Measurements from ENCODE around the gene IL22RA2. TPM values are rescaled to one million over a fixed set of nuclear protein-coding genes. Genes with fewer than 3 reads are reported as not detected.
A peak's percentile ranks its signal among the peaks of the same experiment; 100 is the strongest.

The IL22RA2 gene
- total and polyA plus RNA-seq, 9 of the 15 experiments (the other 6 are each of a cell fraction or from before 2014, with no cell fraction given), result 0.03 TPM; not detected in 8

DNA sequence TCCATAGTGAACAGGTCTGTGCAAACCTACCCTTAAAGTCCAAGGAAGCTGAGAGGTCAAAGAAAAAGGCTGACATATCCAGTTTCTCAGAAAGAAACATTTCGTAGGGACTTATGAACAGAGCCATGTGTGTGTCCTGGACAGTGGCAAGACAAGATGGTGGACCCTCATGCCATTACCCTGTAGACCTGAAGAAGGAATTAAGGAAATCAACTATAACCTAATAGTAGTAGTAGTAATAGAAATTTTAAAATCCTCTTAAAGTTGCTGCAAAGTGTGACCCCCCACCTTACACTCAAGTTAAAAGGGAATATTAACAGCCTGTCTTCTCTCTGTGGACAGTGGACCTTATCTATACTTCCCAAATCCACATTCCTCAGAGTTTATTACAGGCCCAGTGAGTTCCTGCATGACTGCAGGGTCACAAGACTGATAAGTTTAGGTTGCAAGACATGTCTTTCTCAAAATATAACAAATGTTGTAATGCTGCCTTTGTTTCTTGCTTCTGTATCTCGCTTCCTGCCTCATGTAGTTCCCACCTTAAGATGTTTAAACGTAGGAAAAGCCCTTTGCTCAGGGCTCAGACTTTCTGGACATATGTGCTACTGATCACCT is 10.6 kb downstream of the IL22RA2 start (continued):
- TF ChIP-seq, protein P1, sequence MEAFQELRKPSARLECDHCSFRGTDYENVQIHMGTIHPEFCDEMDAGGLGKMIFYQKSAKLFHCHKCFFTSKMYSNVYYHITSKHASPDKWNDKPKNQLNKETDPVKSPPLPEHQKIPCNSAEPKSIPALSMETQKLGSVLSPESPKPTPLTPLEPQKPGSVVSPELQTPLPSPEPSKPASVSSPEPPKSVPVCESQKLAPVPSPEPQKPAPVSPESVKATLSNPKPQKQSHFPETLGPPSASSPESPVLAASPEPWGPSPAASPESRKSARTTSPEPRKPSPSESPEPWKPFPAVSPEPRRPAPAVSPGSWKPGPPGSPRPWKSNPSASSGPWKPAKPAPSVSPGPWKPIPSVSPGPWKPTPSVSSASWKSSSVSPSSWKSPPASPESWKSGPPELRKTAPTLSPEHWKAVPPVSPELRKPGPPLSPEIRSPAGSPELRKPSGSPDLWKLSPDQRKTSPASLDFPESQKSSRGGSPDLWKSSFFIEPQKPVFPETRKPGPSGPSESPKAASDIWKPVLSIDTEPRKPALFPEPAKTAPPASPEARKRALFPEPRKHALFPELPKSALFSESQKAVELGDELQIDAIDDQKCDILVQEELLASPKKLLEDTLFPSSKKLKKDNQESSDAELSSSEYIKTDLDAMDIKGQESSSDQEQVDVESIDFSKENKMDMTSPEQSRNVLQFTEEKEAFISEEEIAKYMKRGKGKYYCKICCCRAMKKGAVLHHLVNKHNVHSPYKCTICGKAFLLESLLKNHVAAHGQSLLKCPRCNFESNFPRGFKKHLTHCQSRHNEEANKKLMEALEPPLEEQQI (IDR thresholded peaks at IDR 0.05), result 0 out of 2 replicates have a peak, but pooled peaks have one; percentile 40
- TF ChIP-seq CEBPG (CRISPR knock-in tag; IDR thresholded peaks at IDR 0.05) (no peak), CEBPG (tag; conservative IDR thresholded peaks at IDR 0.05 in 1 of 2, IDR thresholded peaks at IDR 0.05 in 1 of 2) (no peak), MAFG (tag; conservative IDR thresholded peaks at IDR 0.05) (no peak), CBFA2T2 (conservative IDR thresholded peaks at IDR 0.05) (peak; percentile 48; the same call in 1 of the 2 replicates), HINFP (tag; conservative IDR thresholded peaks at IDR 0.05; ENCODE audit: low read depth) (no peak), SMARCA4 (IDR thresholded peaks at IDR 0.05) (peak; percentile 76), RERE (CRISPR knock-in tag; IDR thresholded peaks at IDR 0.05; ENCODE audit: borderline replicate concordance) (no peak), GABPB2 (CRISPR knock-in tag; conservative IDR thresholded peaks at IDR 0.05) (no peak), ZBTB17 (CRISPR knock-in tag; IDR thresholded peaks at IDR 0.05) (0 out of 2 replicates have a peak, but pooled peaks have one; percentile 30), HDAC8 (tag; IDR thresholded peaks at IDR 0.05) (no peak), SMAD3 (CRISPR knock-in tag; conservative IDR thresholded peaks at IDR 0.05) (peak; percentile 51; the same call in 1 of the 2 replicates), TEAD4 (IDR thresholded peaks at IDR 0.05; ENCODE audit: low read length) (peak; percentile 62), TEAD4 (CRISPR knock-in tag; IDR thresholded peaks at IDR 0.05; ENCODE audit: borderline replicate concordance) (no peak), ZNF347 (CRISPR knock-in tag; IDR thresholded peaks at IDR 0.05; ENCODE audit: low read depth) (no peak), ZNF212 (CRISPR knock-in tag; IDR thresholded peaks at IDR 0.05) (no peak), DPF2 (IDR thresholded peaks at IDR 0.05) (peak; percentile 41; the same call in 1 of the 2 replicates), ZNF717 (CRISPR knock-in tag; IDR thresholded peaks at IDR 0.05) (no peak)
- TF ChIP-seq, protein P2, sequence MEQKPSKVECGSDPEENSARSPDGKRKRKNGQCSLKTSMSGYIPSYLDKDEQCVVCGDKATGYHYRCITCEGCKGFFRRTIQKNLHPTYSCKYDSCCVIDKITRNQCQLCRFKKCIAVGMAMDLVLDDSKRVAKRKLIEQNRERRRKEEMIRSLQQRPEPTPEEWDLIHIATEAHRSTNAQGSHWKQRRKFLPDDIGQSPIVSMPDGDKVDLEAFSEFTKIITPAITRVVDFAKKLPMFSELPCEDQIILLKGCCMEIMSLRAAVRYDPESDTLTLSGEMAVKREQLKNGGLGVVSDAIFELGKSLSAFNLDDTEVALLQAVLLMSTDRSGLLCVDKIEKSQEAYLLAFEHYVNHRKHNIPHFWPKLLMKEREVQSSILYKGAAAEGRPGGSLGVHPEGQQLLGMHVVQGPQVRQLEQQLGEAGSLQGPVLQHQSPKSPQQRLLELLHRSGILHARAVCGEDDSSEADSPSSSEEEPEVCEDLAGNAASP (IDR thresholded peaks at IDR 0.05), result no peak

Data from K562 (cell line).